ENCODE results near the gene IRAG1. TPM values are rescaled to one million over a fixed set of nuclear protein-coding genes. Genes with fewer than 3 reads are reported as not detected.

Gene IRAG1
- total RNA-seq, 2 donors from 2014 or later: 4.2 to 7.3 TPM

DNA sequence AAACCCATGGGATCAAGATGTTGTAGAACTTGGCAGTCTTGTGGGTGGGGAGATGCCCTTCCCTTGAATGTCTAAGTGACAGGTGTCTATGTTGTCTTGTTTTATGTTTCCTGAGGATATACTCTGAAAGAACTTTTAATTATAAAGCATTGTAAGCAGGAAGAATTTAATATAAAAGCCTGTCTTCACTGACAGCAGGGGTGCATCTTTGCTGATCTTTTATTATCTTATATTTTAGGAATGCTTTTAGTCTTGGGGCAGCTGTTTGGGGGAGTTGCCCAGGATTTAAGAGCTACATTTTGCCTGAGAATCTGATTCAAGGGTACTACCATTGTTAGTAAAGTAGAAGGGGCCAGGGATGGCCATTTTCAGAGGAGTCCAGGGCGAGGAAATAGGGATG is 43.4 kb downstream of the IRAG1 start:
- H3K9me3 ChIP-seq (ENCODE audit: control insufficient read depth, low read length): no peaks in the 10 kb centered on the region
- no peak overlapping the region for H3K27ac Mint-ChIP-seq
- TF ChIP-seq, protein P1, sequence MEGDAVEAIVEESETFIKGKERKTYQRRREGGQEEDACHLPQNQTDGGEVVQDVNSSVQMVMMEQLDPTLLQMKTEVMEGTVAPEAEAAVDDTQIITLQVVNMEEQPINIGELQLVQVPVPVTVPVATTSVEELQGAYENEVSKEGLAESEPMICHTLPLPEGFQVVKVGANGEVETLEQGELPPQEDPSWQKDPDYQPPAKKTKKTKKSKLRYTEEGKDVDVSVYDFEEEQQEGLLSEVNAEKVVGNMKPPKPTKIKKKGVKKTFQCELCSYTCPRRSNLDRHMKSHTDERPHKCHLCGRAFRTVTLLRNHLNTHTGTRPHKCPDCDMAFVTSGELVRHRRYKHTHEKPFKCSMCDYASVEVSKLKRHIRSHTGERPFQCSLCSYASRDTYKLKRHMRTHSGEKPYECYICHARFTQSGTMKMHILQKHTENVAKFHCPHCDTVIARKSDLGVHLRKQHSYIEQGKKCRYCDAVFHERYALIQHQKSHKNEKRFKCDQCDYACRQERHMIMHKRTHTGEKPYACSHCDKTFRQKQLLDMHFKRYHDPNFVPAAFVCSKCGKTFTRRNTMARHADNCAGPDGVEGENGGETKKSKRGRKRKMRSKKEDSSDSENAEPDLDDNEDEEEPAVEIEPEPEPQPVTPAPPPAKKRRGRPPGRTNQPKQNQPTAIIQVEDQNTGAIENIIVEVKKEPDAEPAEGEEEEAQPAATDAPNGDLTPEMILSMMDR (conservative IDR thresholded peaks at IDR 0.05): no peak
- no peaks in the 10 kb centered on the region for H3K9me3 Mint-ChIP-seq
- H3K9ac ChIP-seq (ENCODE audit: extremely low read depth, low read length, poor library complexity, severe bottlenecking): no peak overlapping the region
- H3K4me1 ChIP-seq (ENCODE audit: control insufficient read depth, insufficient read depth, low read length): peaks cover 10% of the 10 kb centered on the region
- H3K27me3 Mint-ChIP-seq (ENCODE audit: insufficient read depth): no peaks in the 10 kb centered on the region
- no peak overlapping the region for H3K27ac ChIP-seq (ENCODE audit: low read depth, low read length)
- H3K36me3 ChIP-seq (ENCODE audit: control insufficient read depth, insufficient read depth, low read length): no peaks in the 10 kb centered on the region
- no peak overlapping the region for H3K4me3 Mint-ChIP-seq
- no peak overlapping the region for H3K4me3 ChIP-seq (ENCODE audit: low read length)
- no peaks in the 10 kb centered on the region for H3K36me3 Mint-ChIP-seq (ENCODE audit: low read depth)
- no peak for DNase-seq
- peaks cover 20% of the 10 kb centered on the region for H3K4me1 Mint-ChIP-seq
- H3K27me3 ChIP-seq (ENCODE audit: control insufficient read depth, insufficient read depth, low read length, poor library complexity, severe bottlenecking): no peaks in the 10 kb centered on the region
- 40% methylated on average over 1 of the region's 1 CpG; no CpG with 5 or more reads in 1 of the 2 experiments for WGBS, 2 experiments (ENCODE audit: insufficient coverage in 1 of 2, insufficient read length in 1 of 2)

DNA sequence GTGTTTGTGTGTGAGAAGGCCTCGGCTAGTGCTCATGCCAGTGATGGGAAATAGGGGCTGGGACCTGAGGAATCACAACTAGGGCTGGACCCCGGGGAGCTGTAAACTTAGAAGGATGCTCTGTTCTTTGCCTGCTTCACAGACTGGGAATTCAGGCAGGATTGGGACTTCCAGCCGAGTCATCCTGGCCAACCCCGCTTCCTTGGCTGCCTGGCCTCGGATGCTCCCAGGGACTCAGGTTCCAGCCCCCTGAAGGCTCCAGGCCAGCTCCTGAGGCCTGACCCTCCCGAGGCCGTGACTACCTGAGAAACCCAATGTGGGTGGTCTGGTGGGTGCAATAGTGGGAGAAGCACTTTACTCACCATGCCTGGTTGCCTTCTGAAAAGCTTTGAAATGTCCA is 44.7 kb downstream of the IRAG1 start:
- H3K4me1 ChIP-seq (ENCODE audit: control insufficient read depth, insufficient read depth, low read length): peaks cover 10% of the 10 kb centered on the region
- Mint-ChIP-seq H3K4me1 (peaks cover 20% of the 10 kb centered on the region), H3K27me3 (ENCODE audit: insufficient read depth) (no peaks in the 10 kb centered on the region), H3K36me3 (ENCODE audit: low read depth) (no peaks in the 10 kb centered on the region), H3K9me3 (no peaks in the 10 kb centered on the region), H3K4me3 (no peak overlapping the region), H3K27ac (no peak overlapping the region)
- no peak for DNase-seq
- H3K9me3 ChIP-seq (ENCODE audit: control insufficient read depth, low read length): no peaks in the 10 kb centered on the region
- TF ChIP-seq, protein P1 (conservative IDR thresholded peaks at IDR 0.05): no peak
- no peak overlapping the region for H3K9ac ChIP-seq (ENCODE audit: extremely low read depth, low read length, poor library complexity, severe bottlenecking)
- no peak overlapping the region for H3K4me3 ChIP-seq (ENCODE audit: low read length)
- H3K36me3 ChIP-seq (ENCODE audit: control insufficient read depth, insufficient read depth, low read length): no peaks in the 10 kb centered on the region
- WGBS, 2 experiments (ENCODE audit: insufficient coverage in 1 of 2, insufficient read length in 1 of 2): 84 to 94% methylated on average over 2 to 7 of the region's 7 CpGs
- no peak overlapping the region for H3K27ac ChIP-seq (ENCODE audit: low read depth, low read length)
- no peaks in the 10 kb centered on the region for H3K27me3 ChIP-seq (ENCODE audit: control insufficient read depth, insufficient read depth, low read length, poor library complexity, severe bottlenecking)

DNA sequence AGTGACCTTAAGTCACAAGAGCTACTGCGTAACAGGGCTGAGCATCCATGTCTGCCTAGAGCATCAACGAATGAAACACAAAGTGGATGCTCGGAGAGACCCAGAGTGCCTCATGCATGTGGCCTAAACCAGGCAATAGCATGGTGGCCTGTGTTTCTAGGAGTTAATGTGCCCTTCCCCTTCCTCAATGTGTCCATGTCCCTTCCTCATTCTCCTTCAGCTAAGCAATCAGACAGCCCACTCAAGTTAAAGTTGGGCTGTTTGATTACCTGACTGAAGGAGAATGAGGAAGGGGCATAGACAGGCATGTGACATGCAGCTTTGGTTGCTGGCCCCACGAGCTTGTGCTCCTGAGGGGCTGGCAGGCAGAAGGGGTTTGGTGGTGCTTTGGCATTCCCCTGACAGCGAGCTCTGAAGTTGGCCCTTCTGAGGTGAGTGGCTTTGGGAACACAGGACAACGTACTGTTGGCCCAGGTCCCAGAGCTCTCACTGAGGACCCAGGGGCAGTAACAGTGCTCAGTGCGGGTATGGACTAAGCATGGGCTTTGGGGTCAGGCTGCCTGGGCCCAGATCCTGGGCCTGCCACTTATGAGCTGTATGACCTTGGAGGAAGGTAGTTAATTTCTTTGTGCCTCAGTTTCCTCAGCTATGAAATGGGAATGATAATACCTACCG is 46.7 kb downstream of the IRAG1 start:
- Histone ChIP-seq H3K36me3 (ENCODE audit: control insufficient read depth, insufficient read depth, low read length) (no peaks in the 10 kb centered on the region), H3K27me3 (ENCODE audit: control insufficient read depth, insufficient read depth, low read length, poor library complexity, severe bottlenecking) (no peaks in the 10 kb centered on the region), H3K27ac (ENCODE audit: low read depth, low read length) (no peak overlapping the region), H3K9ac (ENCODE audit: extremely low read depth, low read length, poor library complexity, severe bottlenecking) (no peak overlapping the region), H3K9me3 (ENCODE audit: control insufficient read depth, low read length) (no peaks in the 10 kb centered on the region), H3K4me3 (ENCODE audit: low read length) (no peak overlapping the region), H3K4me1 (ENCODE audit: control insufficient read depth, insufficient read depth, low read length) (no peaks in the 10 kb centered on the region)
- H3K27me3 Mint-ChIP-seq (ENCODE audit: insufficient read depth): no peaks in the 10 kb centered on the region
- H3K4me1 Mint-ChIP-seq: peaks cover 12% of the 10 kb centered on the region
- H3K36me3 Mint-ChIP-seq (ENCODE audit: low read depth): no peaks in the 10 kb centered on the region
- H3K4me3 Mint-ChIP-seq: no peak overlapping the region
- H3K9me3 Mint-ChIP-seq: no peaks in the 10 kb centered on the region
- H3K27ac Mint-ChIP-seq: no peak overlapping the region
- 93 to 98% methylated on average over 5 to 8 of the region's 8 CpGs for WGBS, 2 experiments (ENCODE audit: insufficient coverage in 1 of 2, insufficient read length in 1 of 2)
- DNase-seq: no peak
- TF ChIP-seq, protein P1 (conservative IDR thresholded peaks at IDR 0.05): no peak
